Nephron progenitor cell (in vitro differentiated cells): ENCODE results near the gene PSMD6.

Source experiments
- DNase-seq: peaks from one replicate; pipeline ENCODE4 v3.0.0; 2021
- H3K27ac Mint-ChIP-seq: 2 replicates; pipeline ENCODE4 v1.8.0; 2021; ENCODE audit warnings: mild to moderate bottlenecking, moderate library complexity, mixed read lengths
- H3K27me3 Mint-ChIP-seq: 2 replicates; pipeline ENCODE4 v1.8.0; 2021; ENCODE audit warnings: mild to moderate bottlenecking, low read depth, mixed read lengths; ENCODE audit not compliant: poor library complexity
- H3K36me3 Mint-ChIP-seq: 2 replicates; pipeline ENCODE4 v1.8.0; 2021; ENCODE audit warnings: low read depth, mixed read lengths
- H3K4me1 Mint-ChIP-seq: 2 replicates; pipeline ENCODE4 v1.8.0; 2021; ENCODE audit warnings: mixed read lengths
- H3K4me3 Mint-ChIP-seq: 2 replicates; pipeline ENCODE4 v1.8.0; 2021; ENCODE audit warnings: mild to moderate bottlenecking, moderate library complexity, mixed read lengths
- H3K9me3 Mint-ChIP-seq: 2 replicates; pipeline ENCODE4 v1.8.0; 2021; ENCODE audit warnings: mild to moderate bottlenecking, moderate library complexity, mixed read lengths
- CTCF ChIP-seq: fragments of 200-600 bp; sonication (generic); IDR thresholded peaks from 2 replicates; pipeline ENCODE4 v1.5.0; 2021; ENCODE audit warnings: antibody characterized with exemption

The PSMD6 gene

GRCh38 chr3:63980019-63980418 is 43.3 kb downstream of the PSMD6 start:
- Mint-ChIP-seq H3K4me1 (peaks cover 47% of the 10 kb centered on the region), H3K9me3 (no peaks in the 10 kb centered on the region), H3K27me3 (no peaks in the 10 kb centered on the region), H3K4me3 (no peak overlapping the region), H3K36me3 (peaks cover 30% of the 10 kb centered on the region), H3K27ac (no peak overlapping the region)
- no peak for TF ChIP-seq CTCF
- DNase-seq = no peak

GRCh38 chr3:63979093-63979885 is 44.0 kb downstream of the PSMD6 start:
- H3K4me1 Mint-ChIP-seq = peaks cover 47% of the 10 kb centered on the region
- peaks cover 31% of the 10 kb centered on the region for H3K36me3 Mint-ChIP-seq
- no peak for TF ChIP-seq CTCF
- DNase-seq = no peak
- no peaks in the 10 kb centered on the region for H3K27me3 Mint-ChIP-seq
- no peak overlapping the region for H3K27ac Mint-ChIP-seq
- H3K9me3 Mint-ChIP-seq = no peaks in the 10 kb centered on the region
- no peak overlapping the region for H3K4me3 Mint-ChIP-seq

- Mint-ChIP-seq H3K27ac (peak overlapping the region; percentile 50), H3K27me3 (no peaks in the 10 kb centered on the region), H3K36me3 (peaks cover 33% of the 10 kb centered on the region), H3K9me3 (no peaks in the 10 kb centered on the region), H3K4me1 (peaks cover 55% of the 10 kb centered on the region), H3K4me3 (no peak overlapping the region)
- no peak for TF ChIP-seq CTCF
- DNase-seq = no peak
These were observed 45.4 kb downstream of the PSMD6 start for GRCh38 chr3:63977893-63978292.

- Mint-ChIP-seq H3K4me3 (no peak overlapping the region), H3K36me3 (peaks cover 24% of the 10 kb centered on the region), H3K27ac (no peak overlapping the region), H3K27me3 (no peaks in the 10 kb centered on the region), H3K9me3 (no peaks in the 10 kb centered on the region), H3K4me1 (peaks cover 65% of the 10 kb centered on the region)
- no peak for TF ChIP-seq CTCF
- no peak for DNase-seq
These were observed 46.5 kb downstream of the PSMD6 start for GRCh38 chr3:63976872-63977200.

- no peak for DNase-seq
- Mint-ChIP-seq H3K27me3 (no peaks in the 10 kb centered on the region), H3K4me1 (peaks cover 71% of the 10 kb centered on the region), H3K9me3 (no peaks in the 10 kb centered on the region), H3K36me3 (peaks cover 24% of the 10 kb centered on the region), H3K27ac (peak overlapping the region; percentile 1), H3K4me3 (no peak overlapping the region)
- no peak for TF ChIP-seq CTCF
These were observed 47.0 kb downstream of the PSMD6 start for GRCh38 chr3:63976161-63976871.
